Subcutaneous adipose tissue (tissue), 4 donors: ENCODE measurements around the gene RAB3IL1. TPM values are rescaled to one million over a fixed set of nuclear protein-coding genes. Genes with fewer than 3 reads are reported as not detected.

Experiments used
- CTCF ChIP-seq: fragments of 450-650 bp; IDR thresholded peaks from one replicate; pipeline ENCODE4 v1.5.1; 2016; ENCODE audit warnings: low read depth, mild to moderate bottlenecking, control low read depth, antibody characterized with exemption, moderate library complexity
- total RNA-seq, 4 donors: library from RNA; depleted of rRNA; stranded (reverse); fragments of >200 nt; gene quantifications; one replicate each; pipeline ENCODE4 v1.1.0, GENCODE V29; 2016

Gene RAB3IL1
- total RNA-seq, 4 donors from 2014 or later, result 12.7 to 36.8 (median 21.0) TPM

GRCh38 chr11:61914471-61915171 lies 2.7 kb downstream of the RAB3IL1 start:
- TF ChIP-seq CTCF, result no peak

- no peak for TF ChIP-seq CTCF
Measured at GRCh38 chr11:61913699-61914395, 3.5 kb downstream of the RAB3IL1 start.

GRCh38 chr11:61912991-61913698 lies 4.2 kb downstream of the RAB3IL1 start:
- TF ChIP-seq CTCF, result no peak

GRCh38 chr11:61912530-61912898 lies 4.9 kb downstream of the RAB3IL1 start:
- TF ChIP-seq CTCF, result no peak

GRCh38 chr11:61911701-61912529 lies 5.5 kb downstream of the RAB3IL1 start:
- TF ChIP-seq CTCF, result no peak

GRCh38 chr11:61911128-61911700 lies 6.2 kb downstream of the RAB3IL1 start:
- TF ChIP-seq CTCF, result no peak
